Activated CD4-positive, CD25-positive, alpha-beta regulatory T cell (primary cell): Measurements from ENCODE around the gene MAMDC4.
"Not testable (repeated sequence)": the region's sequence is repeated elsewhere in the genome, so short reads cannot be mapped to it uniquely, and the experiment has no call there.

Experiments
- DNase-seq, 4 experiments: peaks; one replicate each; lab custom pipeline; 2025; lab: John Stamatoyannopoulos, UW

MAMDC4 gene

GRCh38 chr9:136851941-136852663, at the start of gene MAMDC4:
MAMDC4 (plus strand) TSS chr9:136852346; CDS start chr9:136852417, 71 bp downstream.
- no peak for DNase-seq

GRCh38 chr9:136803009-136803550, 49.1 kb upstream of the MAMDC4 start:
- not testable (repeated sequence) for DNase-seq

- DNase-seq: no peak
Measured at GRCh38 chr9:136803551-136804508, 48.3 kb upstream of the MAMDC4 start.

GRCh38 chr9:136804509-136805206, 47.5 kb upstream of the MAMDC4 start:
- DNase-seq: no peak

- DNase-seq: no peak
Measured at GRCh38 chr9:136805207-136805740, 46.9 kb upstream of the MAMDC4 start.

GRCh38 chr9:136806067-136806466, 46.1 kb upstream of the MAMDC4 start:
- no peak for DNase-seq

- no peak for DNase-seq
Measured at GRCh38 chr9:136806631-136807201, 45.4 kb upstream of the MAMDC4 start.

GRCh38 chr9:136807281-136808074, 44.7 kb upstream of the MAMDC4 start, which contains the start of gene RABL6:
RABL6 (plus strand) TSS chr9:136807948; CDS start chr9:136808197, 249 bp downstream.
- DNase-seq: peak; percentile 51 to 68 (median 60)

- DNase-seq: peak in 2 of 4 experiments; percentile 19 to 28
Measured at GRCh38 chr9:136808075-136808805, 43.9 kb upstream of the MAMDC4 start.

- no peak for DNase-seq
Measured at GRCh38 chr9:136808806-136809158, 43.4 kb upstream of the MAMDC4 start.

- no peak for DNase-seq
Measured at GRCh38 chr9:136814725-136815421, 37.3 kb upstream of the MAMDC4 start.

- no peak for DNase-seq
Measured at GRCh38 chr9:136815422-136815782, 36.7 kb upstream of the MAMDC4 start.

- no peak for DNase-seq
Measured at GRCh38 chr9:136820971-136821825, 30.9 kb upstream of the MAMDC4 start.

- DNase-seq: no peak
Measured at GRCh38 chr9:136821826-136822544, 30.2 kb upstream of the MAMDC4 start.

GRCh38 chr9:136823136-136824046, 28.8 kb upstream of the MAMDC4 start:
- no peak for DNase-seq

- DNase-seq: no peak
Measured at GRCh38 chr9:136824496-136825225, 27.5 kb upstream of the MAMDC4 start.
